ENCODE results near the gene NAA30. TPM values are rescaled to one million over a fixed set of nuclear protein-coding genes. Genes with fewer than 3 reads are reported as not detected.

NAA30 gene
- polyA plus RNA-seq, 1 donor from 2014 or later: 26.9 TPM

- H3K9me3 ChIP-seq (ENCODE audit: low read length): no peaks in the 10 kb centered on the region
- TF ChIP-seq MXI1 (conservative IDR thresholded peaks at IDR 0.05; ENCODE audit: poor library complexity, severe bottlenecking): peak; percentile 3
- no peak for TF ChIP-seq RAD21 (conservative IDR thresholded peaks at IDR 0.05)
- peak overlapping the region; percentile 88 for H3K9ac ChIP-seq (ENCODE audit: low read length)
- H3K4me3 ChIP-seq (ENCODE audit: low read length): peak overlapping the region; percentile 87
- H3K27me3 ChIP-seq (ENCODE audit: insufficient read depth, low read depth, low read length): no peaks in the 10 kb centered on the region
- H3F3A ChIP-seq (ENCODE audit: insufficient read depth, low read length, poor library complexity, severe bottlenecking): no peaks in the 10 kb centered on the region
- H3K9me2 ChIP-seq (ENCODE audit: insufficient read depth, low read length): no peaks in the 10 kb centered on the region
- H3K36me3 ChIP-seq (ENCODE audit: insufficient read depth, low read length): no peaks in the 10 kb centered on the region
- peak overlapping the region; percentile 77 for H3K27ac ChIP-seq (ENCODE audit: low read length)
- no peaks in the 10 kb centered on the region for H4K20me1 ChIP-seq (ENCODE audit: insufficient read depth)
- H3K79me2 ChIP-seq (replicated peaks; ENCODE audit: insufficient read depth, low read length): peaks cover 52% of the 10 kb centered on the region
- H2AFZ ChIP-seq (ENCODE audit: low read depth, low read length): peak overlapping the region; percentile 93
- peak overlapping the region; percentile 95 for H3K4me2 ChIP-seq (ENCODE audit: low read length)
Observed at GRCh38 chr14:57391517-57392195, 1.3 kb downstream of the NAA30 start.

GRCh38 chr14:57392830-57393229 is 2.4 kb downstream of the NAA30 start:
- Histone ChIP-seq H3F3A (ENCODE audit: insufficient read depth, low read length, poor library complexity, severe bottlenecking) (no peaks in the 10 kb centered on the region), H3K4me3 (ENCODE audit: low read length) (peak overlapping the region; percentile 87), H3K9me3 (ENCODE audit: low read length) (no peaks in the 10 kb centered on the region), H4K20me1 (ENCODE audit: insufficient read depth) (no peaks in the 10 kb centered on the region), H3K9me2 (ENCODE audit: insufficient read depth, low read length) (no peaks in the 10 kb centered on the region), H3K27me3 (ENCODE audit: insufficient read depth, low read depth, low read length) (no peaks in the 10 kb centered on the region), H3K27ac (ENCODE audit: low read length) (no peak overlapping the region), H3K79me2 (replicated peaks; ENCODE audit: insufficient read depth, low read length) (peaks cover 52% of the 10 kb centered on the region), H3K9ac (ENCODE audit: low read length) (no peak overlapping the region), H2AFZ (ENCODE audit: low read depth, low read length) (no peak overlapping the region), H3K36me3 (ENCODE audit: insufficient read depth, low read length) (no peaks in the 10 kb centered on the region), H3K4me2 (ENCODE audit: low read length) (peak overlapping the region; percentile 95)
- no peak for TF ChIP-seq SMC3 (conservative IDR thresholded peaks at IDR 0.05; ENCODE audit: poor library complexity)
- no peak for TF ChIP-seq RAD21 (conservative IDR thresholded peaks at IDR 0.05)
- no peak for TF ChIP-seq EP300 (conservative IDR thresholded peaks at IDR 0.05; ENCODE audit: poor library complexity, severe bottlenecking)
- no peak for TF ChIP-seq POLR2AphosphoS5 (IDR thresholded peaks at IDR 0.05)
- no peak for TF ChIP-seq MXI1 (conservative IDR thresholded peaks at IDR 0.05; ENCODE audit: poor library complexity, severe bottlenecking)
- no peak for TF ChIP-seq EZH2 (IDR thresholded peaks at IDR 0.05; ENCODE audit: borderline replicate concordance, insufficient read depth, low read length, poor library complexity, severe bottlenecking)
- no peak for TF ChIP-seq REST (IDR thresholded peaks at IDR 0.05; ENCODE audit: borderline replicate concordance)
- no peak for TF ChIP-seq CTCF (IDR thresholded peaks at IDR 0.05; ENCODE audit: poor library complexity, severe bottlenecking)
- TF ChIP-seq TAF1 (IDR thresholded peaks at IDR 0.05; ENCODE audit: low read depth): no peak
